ENCODE data around the gene TNFAIP3.

Gene TNFAIP3

DNA sequence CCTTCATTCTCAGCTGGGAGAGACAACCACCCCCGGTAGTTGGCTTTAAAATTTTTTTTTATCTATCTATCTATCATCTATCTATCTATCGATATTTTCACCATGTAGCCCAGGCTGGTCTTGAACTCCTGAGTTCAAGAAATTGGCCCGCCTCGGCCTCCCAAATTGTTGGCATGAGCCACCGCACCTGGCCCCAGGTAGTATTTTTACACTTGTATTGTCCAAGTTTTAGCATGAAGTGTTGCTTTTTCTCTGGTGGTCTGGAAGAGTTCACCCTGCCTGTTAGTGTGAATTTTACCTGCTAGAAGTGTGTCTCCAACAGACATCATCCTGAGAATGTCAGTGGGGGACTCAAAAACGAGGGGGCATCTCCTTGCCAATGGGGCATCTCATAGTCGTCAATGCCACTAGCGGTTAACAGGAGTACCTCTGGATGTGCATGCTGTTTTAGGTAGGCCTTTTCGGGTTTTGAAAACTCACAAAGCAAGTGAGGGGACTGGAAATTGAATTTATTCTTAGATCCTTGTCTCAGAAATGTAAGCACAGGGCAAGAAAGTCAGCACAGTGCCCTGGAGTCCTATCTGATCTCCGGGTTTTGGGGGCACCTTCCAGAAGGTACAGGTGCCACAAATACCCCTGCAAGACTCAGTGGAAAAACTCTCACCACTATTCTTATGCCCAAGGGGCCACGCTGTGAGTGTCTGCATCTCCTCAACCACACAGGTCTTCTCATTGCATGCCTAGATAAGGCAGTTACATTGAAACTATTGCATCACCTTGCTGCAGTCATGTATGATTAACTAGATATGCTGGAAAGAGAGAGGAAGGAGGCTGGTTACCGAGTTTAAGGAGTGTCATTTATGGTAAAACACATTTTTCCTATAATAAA is 37.1 kb downstream of the TNFAIP3 start:
- DNase-seq (ENCODE audit: low spot score), result peak; percentile 42
- in situ Hi-C loops (cut with MboI; ENCODE audit: low sequenced_read_pairs, unreplicated experiment), result no loop called here
- TF ChIP-seq, protein P1, sequence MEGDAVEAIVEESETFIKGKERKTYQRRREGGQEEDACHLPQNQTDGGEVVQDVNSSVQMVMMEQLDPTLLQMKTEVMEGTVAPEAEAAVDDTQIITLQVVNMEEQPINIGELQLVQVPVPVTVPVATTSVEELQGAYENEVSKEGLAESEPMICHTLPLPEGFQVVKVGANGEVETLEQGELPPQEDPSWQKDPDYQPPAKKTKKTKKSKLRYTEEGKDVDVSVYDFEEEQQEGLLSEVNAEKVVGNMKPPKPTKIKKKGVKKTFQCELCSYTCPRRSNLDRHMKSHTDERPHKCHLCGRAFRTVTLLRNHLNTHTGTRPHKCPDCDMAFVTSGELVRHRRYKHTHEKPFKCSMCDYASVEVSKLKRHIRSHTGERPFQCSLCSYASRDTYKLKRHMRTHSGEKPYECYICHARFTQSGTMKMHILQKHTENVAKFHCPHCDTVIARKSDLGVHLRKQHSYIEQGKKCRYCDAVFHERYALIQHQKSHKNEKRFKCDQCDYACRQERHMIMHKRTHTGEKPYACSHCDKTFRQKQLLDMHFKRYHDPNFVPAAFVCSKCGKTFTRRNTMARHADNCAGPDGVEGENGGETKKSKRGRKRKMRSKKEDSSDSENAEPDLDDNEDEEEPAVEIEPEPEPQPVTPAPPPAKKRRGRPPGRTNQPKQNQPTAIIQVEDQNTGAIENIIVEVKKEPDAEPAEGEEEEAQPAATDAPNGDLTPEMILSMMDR (IDR thresholded peaks at IDR 0.05; ENCODE audit: borderline replicate concordance, control extremely low read depth, extremely low read depth, insufficient read depth, missing control alignments), result no peak

DNA sequence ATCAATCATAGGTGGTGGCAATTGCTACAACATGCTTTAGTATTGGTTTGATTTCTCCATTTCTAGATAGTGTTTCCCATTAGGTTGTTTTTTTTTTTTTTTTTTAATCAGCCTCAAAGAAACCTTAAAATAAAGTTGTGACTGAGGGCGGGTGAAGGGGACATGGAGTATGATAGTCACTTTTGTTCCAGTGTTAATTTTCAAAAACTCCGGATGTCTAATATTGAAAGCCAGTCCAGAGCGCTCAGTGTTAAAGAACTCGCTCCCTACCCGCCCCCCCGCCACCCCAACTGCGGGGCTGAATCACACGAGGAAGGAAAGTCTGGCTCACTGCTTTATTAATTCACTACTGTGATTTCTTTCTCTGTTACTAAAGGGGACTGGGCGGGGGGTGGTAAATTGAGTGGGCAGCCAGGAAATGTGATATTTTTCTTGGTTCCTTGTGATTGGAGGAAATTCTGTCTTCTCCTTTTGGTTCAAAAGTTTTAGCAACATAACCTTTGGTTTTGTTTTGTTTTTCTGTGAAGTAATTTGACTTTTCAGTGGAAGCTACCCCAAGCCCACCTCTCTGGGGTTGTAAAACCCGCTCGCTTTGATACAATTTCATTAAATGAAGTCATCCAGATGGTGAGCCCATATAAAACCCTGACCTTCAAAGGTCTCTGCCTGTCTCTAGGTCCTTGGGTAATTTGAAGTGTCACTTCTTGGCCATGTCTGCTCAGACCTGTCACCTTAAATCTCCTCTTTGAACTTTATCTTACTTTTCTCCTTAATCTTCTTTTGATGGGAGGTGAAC is 38.0 kb downstream of the TNFAIP3 start:
- TF ChIP-seq, protein P1 (IDR thresholded peaks at IDR 0.05; ENCODE audit: borderline replicate concordance, control extremely low read depth, extremely low read depth, insufficient read depth, missing control alignments), result no peak
- in situ Hi-C loops (cut with MboI; ENCODE audit: low sequenced_read_pairs, unreplicated experiment), result no loop called here
- DNase-seq (ENCODE audit: low spot score), result peak; percentile 28

DNA sequence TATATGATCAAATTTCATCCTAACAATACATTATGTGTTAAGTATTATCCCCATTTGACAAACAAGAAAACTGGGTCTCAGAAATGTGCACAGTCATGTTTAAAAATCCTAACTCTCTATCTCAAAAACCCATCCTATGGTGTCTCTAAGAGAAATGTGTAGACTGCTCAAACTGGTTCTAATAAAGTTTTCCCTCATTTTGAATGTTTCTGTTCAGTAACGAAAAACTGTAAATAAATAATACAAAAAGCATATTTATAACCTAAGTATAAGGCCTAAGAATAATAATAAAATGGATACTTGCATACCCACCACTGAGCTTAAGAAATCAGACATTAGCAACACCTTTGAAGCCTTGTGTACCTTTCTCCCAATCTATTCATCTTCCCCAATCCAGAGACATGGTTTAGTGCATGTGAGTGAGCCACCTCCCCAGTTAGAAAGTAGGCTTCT is 39.0 kb downstream of the TNFAIP3 start:
- TF ChIP-seq, protein P1 (IDR thresholded peaks at IDR 0.05; ENCODE audit: borderline replicate concordance, control extremely low read depth, extremely low read depth, insufficient read depth, missing control alignments), result no peak
- no peak for DNase-seq (ENCODE audit: low spot score)
- in situ Hi-C loops (cut with MboI; ENCODE audit: low sequenced_read_pairs, unreplicated experiment), result no loop called here

DNA sequence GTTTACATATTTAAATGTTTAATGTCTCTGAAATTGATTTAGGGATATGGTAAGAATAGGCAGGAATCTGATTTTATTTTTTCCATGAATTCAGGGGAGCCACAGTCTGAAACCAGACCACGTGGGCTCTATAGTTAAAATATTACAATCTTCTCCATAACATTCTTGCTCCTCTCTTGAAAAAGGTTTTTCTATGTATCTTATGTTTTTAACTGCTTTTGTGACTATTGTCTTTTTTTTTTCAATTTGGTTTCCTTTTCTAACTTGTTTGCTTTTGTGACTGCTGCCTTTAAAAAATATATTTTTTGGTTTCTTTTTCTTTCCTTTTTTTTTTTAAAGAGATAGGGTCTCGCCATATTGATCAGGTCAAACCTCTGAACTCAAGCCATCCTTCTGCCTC is 40.1 kb downstream of the TNFAIP3 start:
- no peak for DNase-seq (ENCODE audit: low spot score)
- TF ChIP-seq, protein P1 (IDR thresholded peaks at IDR 0.05; ENCODE audit: borderline replicate concordance, control extremely low read depth, extremely low read depth, insufficient read depth, missing control alignments), result no peak

DNA sequence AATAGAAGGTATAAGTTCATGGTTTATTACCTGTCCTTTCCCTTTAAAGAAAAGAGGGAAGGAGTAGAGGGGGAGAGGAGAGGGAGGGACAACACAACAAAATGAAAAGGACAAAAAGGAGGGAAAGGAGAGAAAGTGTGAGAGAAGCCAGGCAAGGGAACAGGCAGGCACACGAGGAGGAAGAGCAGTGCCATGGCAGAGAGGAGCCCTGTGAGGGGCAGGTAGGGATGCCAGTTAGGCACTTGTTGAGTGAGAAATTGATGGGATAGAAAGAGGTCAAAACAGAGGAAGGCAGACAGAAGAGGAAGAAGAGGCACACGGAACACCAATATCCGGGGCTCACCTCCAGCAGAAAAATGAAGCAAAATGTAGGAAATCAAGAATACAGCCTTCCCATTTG is 42.5 kb downstream of the TNFAIP3 start:
- in situ Hi-C loops (cut with MboI; ENCODE audit: low sequenced_read_pairs, unreplicated experiment), result no loop called here
- TF ChIP-seq, protein P1 (IDR thresholded peaks at IDR 0.05; ENCODE audit: borderline replicate concordance, control extremely low read depth, extremely low read depth, insufficient read depth, missing control alignments), result no peak
- DNase-seq (ENCODE audit: low spot score), result no peak

More for the DNA sequence above, 40.1 kb downstream of the TNFAIP3 start:
- in situ Hi-C loops (cut with MboI; ENCODE audit: low sequenced_read_pairs, unreplicated experiment), result no loop called here

DNA sequence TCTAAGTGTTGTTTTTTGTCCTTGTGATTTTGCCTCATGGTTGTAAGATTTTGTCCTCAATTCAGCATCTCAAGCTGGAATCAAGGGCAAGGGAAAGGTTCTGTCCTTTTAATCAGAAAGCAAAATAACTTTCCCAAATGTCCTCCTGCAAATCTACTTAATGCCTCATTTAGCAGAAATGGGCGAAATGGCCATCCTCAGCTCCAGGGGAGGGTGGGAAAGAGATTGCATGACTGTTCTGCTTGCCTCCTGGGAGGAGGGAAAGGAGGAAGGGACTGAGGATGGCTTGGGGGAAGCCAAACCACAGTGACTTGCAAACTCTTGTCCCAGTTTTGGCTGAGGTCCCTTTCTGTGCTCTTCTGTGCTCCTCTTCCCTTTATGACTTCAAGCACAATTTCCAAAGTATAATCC is 43.4 kb downstream of the TNFAIP3 start:
- in situ Hi-C loops (cut with MboI; ENCODE audit: low sequenced_read_pairs, unreplicated experiment), result no loop called here
- TF ChIP-seq, protein P1 (IDR thresholded peaks at IDR 0.05; ENCODE audit: borderline replicate concordance, control extremely low read depth, extremely low read depth, insufficient read depth, missing control alignments), result no peak

More for the DNA sequence above, 43.4 kb downstream of the TNFAIP3 start:
- no peak for DNase-seq (ENCODE audit: low spot score)

Data from GM13976 (cell line).